HG03565 (cell line): ENCODE data around the gene FXYD4.
"Not testable (repeated sequence)": the region's sequence is repeated elsewhere in the genome, so short reads cannot be mapped to it uniquely, and the experiment has no call there.

Experiments
- ATAC-seq: cut with Tn5 transposase; IDR thresholded peaks from one replicate; pipeline ENCODE4 v1.9.1; 2021; ENCODE audit warnings: mild to moderate bottlenecking, moderate library complexity; ENCODE audit not compliant: unreplicated experiment

Gene FXYD4, protein sequence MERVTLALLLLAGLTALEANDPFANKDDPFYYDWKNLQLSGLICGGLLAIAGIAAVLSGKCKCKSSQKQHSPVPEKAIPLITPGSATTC

DNA sequence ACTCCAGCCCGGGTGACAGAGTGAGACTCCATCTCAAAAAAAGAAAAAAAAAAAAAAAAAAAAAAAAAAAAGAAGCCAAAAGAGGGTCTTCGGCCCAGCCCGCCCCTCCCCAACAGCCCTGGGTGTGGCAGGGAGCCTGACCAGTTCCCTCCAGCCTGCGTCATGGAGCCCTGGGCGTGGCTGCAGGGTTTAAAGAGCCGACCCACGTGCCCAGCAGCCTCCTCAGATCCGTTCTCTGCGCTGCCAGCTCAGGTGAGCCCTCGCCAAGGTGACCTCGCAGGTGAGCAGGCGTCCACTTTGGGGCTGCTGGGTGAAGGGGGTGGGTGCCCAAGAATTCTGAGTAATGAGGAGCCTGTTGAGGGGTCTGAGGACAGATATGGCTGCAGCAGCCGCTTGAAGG, at the start of gene FXYD4:
FXYD4 (plus strand) TSS at position 219 of the 400 bp plus-strand sequence. CDS start 2,111 bp downstream, outside the sequence.
- no peak for ATAC-seq

DNA sequence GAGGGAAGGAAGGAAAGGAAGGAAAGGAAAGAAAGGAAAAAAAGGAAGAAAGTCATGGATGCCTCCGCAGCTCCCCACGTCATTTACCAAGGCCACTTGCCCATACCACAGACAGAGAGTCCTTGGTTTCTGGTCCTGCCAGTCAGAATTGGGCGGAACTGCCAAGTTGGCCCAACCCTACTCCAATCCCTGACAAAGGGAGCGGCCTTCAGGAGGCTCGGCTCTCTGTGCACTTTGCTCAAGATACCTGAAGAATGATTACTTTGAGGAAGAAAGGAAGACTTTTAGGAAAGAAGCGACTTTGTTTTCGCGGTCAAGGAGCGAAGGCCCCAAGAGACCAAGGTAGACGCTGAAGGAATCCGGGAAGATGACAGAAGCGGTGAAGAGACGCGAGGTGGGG, 49.1 kb upstream of the FXYD4 start:
- ATAC-seq: no peak

DNA sequence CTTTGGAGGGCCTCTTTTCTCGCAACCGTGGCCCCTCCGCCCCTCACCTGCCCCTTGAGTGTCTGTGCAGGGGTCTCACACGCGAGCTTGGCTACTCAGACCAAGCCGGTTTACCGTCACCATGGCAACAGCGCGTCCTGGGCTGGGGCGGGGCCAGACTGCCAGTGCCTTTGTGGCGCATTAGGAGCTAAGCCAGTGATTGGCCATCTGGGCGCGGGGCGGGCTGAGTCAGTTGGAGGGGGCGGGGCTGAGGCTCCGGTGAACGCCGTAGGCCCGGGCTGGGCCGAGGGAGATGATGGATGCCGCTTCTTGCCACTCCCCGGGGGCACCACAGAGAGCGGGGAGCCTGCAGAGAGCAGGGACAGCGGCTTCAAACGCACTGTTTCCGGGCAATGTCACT, 48.7 kb upstream of the FXYD4 start:
- ATAC-seq: peak; percentile 70

DNA sequence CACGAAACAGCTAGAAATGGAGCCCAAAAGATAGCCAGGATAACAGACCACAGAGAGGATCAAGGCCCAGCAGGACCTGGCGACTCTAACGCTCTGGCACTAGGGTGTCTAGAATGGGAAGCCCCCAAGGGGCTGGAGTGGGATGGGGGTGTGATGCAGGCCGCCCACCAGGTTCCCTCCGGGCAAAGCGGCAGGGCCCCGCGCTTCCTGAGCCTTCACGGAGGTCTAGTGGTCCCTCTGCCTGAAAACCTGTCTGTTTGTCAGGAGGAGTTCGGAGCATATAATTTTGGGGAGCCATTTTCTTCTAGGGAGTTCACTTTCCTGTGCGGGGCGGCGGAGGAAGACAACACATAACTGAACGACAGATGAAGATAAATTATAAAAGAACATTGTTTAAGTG, 48.2 kb upstream of the FXYD4 start:
- no peak for ATAC-seq

DNA sequence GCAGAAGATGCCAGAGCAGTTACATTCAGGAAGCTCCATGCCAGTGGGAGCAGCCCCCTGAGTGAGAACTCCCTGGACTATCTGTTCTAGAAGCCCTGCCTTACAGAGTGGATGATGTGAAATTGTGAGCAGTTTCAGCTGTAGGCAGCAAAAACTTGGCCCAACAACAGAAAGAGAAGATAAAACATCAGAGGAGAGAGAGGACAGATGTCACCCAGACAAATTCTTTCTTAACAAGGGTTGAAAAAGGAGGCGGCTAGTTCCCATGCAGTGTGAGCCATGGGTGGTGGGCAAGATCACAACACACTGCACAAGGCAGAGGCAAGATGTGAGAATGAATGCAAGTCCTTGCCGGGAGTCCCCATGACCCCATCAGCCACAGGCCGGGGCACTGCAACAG, 46.6 kb upstream of the FXYD4 start:
- ATAC-seq: no peak

DNA sequence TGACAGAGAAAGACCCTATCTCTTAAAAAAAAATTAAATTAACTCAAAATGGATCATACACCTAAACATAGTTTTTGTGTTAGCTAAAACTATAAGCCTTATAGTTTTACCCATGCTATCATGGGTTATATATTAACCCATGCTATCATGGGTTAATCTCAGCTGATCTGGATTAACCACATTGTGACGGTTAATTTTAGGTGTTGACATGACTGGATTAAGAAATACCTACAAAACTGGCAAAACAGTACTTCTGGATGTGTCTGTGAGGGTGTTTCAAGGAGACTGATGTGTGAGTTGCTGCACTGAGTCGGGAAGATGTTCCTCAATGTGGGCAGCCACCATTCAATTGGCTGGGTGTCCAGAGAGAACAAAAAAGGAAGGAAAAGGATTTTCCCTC, 44.3 kb upstream of the FXYD4 start:
- ATAC-seq: no peak

DNA sequence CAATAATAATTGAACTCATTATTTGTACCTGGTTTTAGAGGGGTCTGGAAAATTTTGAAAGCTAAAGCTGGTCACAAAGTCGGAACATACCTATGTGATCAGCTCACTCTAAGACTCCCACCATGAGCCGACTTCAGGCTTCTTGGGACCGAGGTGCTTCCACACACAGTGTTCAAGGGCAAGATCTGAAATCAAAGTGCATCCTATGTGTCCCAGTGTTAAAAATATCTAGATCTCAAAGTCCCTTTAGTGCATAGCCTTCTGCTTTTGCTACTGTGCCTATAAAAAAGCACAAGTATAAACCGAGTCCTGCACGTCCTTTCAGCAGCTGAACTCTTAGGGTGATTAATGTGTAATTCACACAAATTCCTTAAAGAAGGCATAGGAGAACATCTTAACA, 43.5 kb upstream of the FXYD4 start:
- no peak for ATAC-seq

DNA sequence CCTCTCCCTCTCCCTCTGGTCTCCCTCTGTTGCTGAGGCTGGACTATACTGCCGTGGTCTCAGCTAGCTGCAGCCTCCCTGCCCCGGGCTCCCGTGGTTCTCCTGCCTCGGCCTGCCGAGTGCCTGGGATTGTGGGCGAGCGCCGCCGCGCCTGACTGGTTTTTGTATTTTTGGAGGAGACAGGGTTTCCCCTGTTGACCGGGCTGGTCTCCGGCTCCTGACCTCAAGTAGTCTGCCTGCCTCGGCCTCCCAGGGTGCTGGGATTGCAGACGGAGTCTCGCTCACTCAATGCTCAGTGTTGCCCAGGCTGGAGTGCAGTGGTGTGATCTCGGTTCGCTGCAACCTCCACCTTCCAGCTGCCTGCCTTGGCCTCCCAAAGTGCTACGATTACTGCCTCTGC, 42.6 kb upstream of the FXYD4 start:
- not testable (repeated sequence) for ATAC-seq

DNA sequence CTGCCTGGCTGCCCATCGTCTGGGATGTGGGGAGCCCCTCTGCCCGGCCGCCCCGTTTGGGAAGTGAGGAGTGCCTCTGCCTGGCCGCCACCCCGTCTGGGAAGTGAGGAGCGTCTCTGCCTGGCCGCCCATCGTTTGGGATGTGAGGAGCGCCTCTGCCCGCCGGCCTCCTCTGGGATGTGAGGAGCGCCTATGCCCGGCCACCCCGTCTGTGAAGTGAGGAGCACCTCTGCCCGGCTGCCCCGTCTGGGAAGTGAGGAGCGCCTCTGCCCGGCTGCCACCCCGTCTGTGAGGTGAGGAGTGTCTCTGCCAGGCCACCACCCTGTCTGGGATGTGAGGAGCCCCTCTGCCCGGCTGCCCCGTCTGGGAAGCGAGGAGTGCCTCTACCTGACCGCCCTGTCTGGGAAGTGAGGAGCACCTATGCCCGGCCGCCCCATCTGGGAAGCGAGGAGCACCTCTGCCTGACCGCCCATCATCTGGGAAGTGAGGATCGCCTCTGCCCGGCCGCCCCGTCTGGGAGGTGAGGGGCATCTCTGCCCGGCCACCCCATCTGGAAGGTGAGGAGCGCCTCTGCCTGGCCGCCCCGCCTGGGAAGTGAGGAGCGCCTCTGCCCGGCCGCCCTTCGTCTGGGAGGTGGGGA, 42.1 kb upstream of the FXYD4 start:
- ATAC-seq: not testable (repeated sequence)

DNA sequence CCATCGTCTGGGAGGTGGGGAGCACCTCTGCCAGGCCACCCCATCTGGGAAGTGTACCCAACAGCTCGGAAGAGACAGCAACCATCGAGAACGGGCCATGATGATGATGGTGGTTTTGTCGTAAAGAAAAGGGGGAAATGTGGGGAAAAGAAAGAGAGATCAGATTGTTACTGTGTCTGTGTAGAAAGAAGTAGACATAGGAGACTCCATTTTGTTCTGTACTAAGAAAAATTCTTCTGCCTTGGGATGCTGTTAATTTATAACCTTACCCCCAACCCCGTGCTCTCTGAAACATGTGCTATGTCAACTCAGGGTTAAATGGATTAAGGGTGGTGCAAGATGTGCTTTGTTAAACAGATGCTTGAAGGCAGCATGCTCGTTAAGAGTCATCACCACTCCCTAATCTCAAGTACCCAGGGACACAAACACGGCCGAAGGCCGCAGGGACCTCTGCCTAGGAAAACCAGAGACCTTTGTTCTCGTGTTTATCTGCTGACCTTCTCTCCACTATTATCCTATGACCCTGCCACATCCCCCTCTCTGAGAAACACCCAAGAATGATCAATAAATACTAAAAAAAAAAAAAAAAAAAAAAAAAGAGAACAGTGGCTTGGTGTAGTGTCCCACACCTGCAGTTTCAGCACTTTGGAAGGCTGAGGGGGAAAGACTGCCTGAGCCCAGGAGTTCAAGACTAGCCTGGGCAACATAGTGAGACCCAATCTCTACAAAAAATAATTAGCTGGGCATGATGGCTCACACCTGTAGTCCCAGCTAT, 41.2 kb upstream of the FXYD4 start:
- not testable (repeated sequence) for ATAC-seq

DNA sequence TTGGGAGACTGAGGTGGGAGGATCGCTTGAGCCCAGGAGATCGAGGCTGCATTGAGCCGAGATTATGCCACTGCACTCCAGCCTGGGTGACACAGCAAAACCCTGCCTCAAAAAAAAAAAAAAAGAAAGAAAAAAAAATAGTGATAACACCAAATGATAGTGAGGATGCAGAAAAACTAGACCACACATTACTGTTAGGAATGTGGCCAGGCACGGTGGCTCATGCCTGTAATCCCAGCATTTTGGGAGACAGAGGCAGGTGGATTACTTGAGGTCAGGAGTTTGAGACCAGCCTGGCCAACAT, 40.7 kb upstream of the FXYD4 start:
- not testable (repeated sequence) for ATAC-seq

DNA sequence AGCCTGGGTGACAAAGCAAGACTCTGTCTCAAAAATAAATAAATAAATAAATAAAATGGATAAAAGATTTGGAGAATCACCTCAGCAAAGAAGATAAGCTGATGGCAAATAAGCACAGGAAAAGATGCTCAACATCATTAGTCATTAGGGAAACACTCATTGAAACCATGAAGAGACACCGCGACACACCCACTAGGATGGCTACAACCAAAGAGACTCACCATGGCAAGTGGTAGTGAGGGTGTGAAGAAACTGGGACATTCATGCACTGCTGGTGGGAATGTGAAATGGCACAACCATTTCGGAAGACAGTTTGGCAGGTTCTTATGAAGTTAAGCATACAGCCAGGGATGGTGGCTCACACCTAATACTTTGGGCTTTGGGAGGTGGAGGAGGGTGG, 37.8 kb upstream of the FXYD4 start:
- no peak for ATAC-seq

DNA sequence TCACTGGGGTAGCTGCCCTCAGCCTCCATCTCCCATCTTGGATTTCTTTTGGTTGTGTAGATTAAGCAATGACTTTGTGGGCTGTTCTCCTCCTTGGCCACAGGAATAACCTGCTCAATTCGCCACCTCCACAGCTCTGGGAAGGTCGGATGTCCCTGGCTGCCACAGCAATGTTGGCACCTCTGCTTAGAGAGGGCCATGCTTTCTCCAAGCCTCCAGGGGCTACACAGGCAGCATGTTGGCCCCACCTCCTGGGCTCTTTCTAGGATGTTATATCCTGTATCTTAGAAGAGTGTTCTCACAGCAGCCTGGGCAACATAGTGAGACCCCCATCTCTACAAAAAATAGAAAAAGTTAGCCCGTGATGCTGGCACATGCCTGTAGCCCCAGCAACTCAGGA, 35.4 kb upstream of the FXYD4 start:
- ATAC-seq: no peak

DNA sequence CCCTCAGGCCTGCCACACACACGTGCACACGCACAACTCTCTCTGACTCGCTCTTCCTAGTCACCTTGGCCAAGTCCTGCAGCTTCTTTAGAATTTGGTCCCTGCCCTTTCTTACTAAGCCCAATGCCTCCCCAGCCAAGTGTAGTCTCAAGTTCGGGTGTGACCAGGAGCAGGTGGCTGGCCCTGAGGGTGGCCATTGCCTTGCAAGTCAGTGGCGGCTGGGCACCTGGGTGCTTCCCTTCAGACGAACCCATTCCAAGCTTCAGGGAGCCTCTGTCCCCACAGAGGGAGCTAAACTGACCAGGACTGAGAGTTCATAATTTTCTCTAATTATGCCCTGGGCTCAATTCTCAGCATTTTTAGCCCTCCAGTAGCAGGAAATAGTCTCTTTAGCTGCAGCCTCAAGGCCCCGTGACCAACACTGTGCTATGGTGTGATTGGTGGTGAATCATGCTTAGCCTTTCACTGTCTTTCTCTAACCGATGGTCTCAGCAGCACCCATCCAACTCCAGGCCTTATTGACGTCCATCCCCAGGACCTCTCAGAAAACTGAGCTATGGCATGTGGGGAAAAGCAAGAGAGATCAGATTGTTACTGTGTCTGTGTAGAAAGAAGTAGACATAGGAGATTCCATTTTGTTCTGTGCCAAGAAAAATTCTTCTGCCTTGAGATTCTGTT, 34.7 kb upstream of the FXYD4 start:
- ATAC-seq: no peak

DNA sequence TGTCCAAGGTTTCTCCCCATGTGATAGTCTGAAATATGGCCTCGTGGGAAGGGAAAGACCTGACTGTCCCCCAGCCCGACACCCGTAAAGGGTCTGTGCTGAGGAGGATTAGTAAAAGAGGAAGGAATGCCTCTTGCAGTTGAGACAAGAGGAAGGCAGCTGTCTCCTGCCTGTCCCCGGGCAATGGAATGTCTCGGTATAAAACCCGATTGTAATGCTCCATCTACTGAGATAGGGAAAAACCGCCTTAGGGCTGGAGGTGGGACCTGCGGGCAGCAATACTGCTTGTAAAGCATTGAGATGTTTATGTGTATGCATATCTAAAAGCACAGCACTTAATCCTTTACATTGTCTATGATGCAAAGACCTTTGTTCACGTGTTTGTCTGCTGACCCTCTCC, 33.9 kb upstream of the FXYD4 start:
- not testable (repeated sequence) for ATAC-seq

DNA sequence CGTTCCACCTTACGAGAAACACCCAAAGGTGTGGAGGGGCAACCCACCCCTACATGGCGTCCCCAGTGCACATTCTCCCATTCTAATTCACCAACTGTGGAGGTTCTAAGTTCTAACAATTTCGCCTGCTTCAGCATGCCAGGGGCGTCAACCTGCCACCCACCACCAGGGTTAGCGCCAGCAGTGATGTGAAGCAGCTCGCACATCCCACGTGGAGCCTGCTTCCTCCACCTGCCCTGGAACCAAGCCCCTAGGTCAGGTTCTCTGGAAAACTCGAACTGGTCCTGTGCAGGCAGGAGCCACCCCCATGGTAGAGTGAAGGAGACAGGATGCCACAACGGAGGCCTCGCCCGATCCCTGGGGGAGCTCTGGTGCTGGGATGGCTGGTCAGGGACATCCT, 33.3 kb upstream of the FXYD4 start:
- no peak for ATAC-seq

DNA sequence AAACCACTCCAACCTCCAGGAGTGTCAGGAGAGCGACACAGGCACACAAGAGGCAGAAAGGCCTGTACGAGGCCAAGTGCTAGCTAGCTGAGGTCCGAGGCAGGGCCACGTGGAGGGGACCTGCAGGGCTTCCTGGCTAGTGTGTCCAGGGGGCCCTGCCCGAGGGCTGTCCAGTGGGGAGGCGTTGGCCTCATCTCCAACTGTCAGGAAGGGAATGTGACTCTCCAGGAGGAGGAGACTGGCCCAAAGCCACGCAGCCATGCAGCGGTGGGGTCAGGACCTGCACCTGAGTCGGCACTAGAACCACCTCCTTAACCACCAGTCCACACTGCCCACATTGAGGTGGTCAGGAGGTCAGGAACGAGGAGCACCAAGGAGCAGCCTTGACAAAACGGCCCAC, 32.3 kb upstream of the FXYD4 start:
- no peak for ATAC-seq

DNA sequence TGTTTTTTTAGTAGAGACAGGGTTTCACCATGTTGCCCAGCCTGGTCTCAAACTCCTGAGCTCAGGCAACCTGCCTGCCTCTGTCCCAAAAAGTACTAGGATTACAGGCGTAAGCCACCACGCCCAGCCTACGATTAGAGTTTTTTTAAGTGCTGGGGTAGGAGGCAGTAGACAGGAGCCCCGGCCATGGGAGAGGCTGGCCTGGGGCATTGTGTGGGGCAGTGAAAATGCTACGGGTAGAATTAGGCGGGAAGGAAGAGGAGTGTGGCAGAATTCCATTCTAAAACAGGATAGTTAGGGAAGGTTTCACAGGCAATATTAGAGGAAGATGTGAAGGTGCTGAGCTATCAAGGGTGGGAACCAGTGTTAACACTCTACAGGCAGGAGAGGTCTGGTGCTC, 31.3 kb upstream of the FXYD4 start:
- no peak for ATAC-seq

DNA sequence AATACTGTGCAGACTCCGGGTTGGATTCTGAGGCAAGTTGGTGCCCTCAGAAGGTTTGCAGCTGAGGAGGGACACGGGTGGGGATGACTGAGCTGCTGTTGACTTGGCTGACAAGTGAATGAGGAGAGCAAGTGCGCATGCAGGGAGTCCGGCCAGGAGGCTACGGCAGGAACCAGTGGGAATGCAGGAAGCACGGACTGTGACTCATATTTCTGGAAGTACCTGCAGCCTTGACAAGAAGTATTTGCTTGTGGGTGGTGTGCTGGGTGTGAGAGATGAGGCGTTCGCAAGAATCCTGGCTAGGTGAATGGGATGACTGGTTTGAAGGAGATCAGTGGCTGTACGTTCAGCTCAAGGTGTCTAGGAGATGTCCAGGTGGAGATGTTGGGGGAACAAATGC, 30.8 kb upstream of the FXYD4 start:
- ATAC-seq: no peak

DNA sequence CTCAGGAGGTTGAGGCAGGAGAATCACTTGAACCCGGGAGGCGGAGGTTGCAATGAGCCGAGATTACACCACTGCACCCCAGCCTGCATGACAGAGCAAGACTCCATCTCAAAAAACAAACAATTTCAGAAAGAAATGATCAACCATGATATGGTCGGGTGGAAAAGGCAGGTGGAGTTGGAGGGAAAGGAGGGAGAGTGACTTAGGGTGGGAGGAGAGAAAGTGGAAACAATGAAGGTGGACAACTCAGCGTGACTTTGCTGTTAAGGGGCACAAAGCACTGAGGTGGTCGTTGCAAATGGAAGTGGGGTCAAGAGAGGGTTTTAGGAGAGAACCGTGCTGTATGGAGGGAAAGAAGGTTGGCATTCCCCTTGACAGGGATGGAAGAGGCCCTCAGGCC, 30.0 kb upstream of the FXYD4 start:
- ATAC-seq: no peak

DNA sequence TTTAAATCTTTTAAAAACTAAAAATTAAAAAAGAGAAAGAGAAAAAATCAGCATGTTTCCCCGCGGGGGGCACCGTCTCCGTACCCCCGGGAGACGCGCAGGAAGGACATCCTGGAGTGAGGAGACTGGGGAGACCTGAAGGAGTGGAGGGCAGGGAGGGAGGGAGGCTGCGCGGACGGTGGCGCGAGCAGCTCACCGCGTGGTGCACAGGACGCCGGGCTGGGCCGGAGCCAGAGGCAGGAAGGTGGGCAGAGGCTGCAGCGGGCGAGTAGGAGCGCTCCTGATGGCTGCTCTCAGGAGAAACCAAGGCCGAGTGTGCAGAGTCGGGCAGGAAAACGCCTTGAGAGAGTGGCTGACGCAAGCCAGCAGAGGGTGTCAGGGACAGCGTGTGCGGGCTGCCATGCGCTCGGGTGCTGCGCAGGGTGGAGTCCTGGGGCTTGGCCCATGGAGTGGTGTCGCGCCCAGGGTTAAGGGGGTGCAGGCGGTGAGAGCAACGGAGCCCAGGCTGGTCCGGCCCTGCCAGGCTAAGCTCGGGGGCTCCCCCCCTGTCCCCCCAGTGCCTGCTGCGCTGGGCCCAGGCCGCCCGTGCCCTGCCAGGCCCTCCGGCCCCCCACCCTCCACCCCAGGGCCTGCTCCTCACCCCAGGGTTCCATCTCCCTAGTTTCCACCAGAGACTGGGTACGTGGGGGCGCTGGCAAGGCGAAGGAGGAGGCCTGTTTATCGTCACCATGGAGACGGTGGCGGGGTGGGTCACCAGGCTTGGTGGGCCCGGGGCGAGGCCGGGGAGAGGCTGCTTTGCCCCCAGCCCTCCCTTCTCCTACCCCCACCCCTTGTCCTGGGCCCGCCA, 28.9 kb upstream of the FXYD4 start:
- no peak for ATAC-seq
